ENCODE results near the gene ERP44.
"Not testable (repeated sequence)": the region's sequence is repeated elsewhere in the genome, so short reads cannot be mapped to it uniquely, and the experiment has no call there.

The ERP44 gene

GRCh38 chr9:100064872-100065581, 33.8 kb downstream of the ERP44 start:
- DNase-seq = no peak

- no peak for DNase-seq
Observed at GRCh38 chr9:100063185-100063584, 35.6 kb downstream of the ERP44 start.

DNA sequence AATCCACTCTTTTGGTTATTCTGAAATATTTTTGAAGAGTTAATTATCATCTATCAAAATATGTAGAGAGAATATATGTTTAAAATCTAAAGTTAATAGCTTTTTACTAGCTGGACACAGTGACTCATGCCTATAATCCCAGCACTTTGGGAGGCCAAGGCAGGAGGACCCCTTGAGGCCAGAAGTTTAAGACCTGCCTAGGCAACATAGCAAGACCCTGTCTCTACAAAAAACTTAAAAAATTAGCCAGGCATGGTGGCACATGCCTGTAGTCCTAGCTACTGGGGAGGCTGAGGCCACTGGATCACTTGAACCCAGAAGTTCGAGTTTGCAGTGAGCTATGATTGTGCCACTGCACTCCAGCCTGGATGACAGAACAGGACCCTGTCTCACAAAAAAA, 36.1 kb downstream of the ERP44 start:
- DNase-seq = not testable (repeated sequence)

DNA sequence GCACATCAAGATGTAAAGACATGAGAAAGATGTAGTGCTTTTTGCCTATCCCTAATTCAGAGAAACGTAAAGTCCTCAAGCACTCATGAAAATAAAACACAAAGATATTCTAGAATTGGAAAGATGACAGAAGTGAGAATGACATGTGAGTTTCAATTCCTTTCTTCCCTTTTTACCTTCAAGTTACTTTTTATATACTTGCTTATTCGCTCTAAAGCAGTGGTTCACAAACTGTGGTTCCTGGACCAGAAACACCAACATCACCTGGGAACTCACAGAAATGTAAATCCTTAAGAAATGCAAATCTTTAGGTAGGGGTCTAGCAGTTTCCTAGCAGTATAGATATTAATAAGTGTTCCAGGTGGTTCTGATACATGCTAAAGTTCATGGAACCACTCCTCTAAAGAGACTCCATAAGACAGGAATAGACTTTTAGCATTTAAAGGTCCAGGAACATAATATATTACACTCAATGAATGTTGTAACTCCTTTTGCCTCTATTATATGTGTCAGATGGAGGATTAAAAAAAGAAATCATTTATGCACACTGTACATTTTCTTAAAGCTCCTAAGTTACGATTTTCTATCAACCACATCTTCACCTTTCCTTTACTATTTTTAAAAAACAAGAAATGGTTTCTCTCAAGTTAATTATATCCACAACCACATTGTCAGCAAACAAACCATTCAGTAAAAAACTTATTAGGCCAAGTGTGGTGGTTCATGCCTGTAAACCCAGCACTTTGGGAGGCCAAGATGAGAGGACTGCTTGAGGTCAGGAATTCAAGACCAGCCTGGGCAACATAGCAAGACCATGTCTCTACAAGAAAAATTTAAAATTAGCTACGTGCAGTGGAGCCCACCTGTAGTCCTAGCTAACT, 39.9 kb downstream of the ERP44 start:
- no peak for DNase-seq

GRCh38 chr9:100057624-100058023, 41.2 kb downstream of the ERP44 start:
- no peak for DNase-seq

DNA sequence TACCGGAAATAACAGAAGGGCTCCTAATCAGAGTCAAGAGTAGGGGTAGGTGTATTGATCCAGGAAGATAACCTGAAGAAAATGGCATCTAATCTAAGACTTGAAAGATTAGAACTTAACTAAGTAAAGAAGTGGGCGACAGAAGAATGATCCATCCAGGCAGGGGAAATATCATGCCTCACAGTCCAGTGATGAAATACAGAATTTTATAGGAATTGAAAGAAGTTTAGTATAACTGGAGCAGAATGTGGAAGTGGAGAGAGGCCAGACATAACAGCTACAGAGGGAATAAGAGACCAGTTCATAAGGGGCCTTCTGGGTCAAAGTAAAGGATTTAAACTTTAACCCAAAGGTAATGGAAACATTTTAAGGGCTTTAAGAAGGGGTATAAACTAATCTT, 42.2 kb downstream of the ERP44 start:
- no peak for DNase-seq

DNA sequence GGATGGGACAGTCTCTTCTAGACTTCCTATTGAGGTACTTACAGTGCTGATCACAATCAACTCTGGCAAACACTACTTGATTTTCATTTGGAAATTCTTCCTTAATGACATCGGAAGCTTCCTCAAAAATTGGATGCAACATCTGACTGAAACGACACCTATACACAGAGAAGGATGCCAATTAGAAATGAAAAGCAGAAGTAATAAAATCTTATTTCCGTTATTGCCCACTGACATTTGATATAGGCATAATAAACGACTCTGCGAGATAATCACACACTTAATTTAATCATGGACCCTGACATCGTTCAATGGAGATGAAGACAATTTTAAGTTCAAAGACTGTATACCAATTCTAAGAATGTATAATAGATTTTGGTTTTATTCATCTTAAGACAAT, 46.4 kb downstream of the ERP44 start:
- no peak for DNase-seq

GRCh38 chr9:100049551-100049950, 49.2 kb downstream of the ERP44 start:
- DNase-seq = no peak

DNA sequence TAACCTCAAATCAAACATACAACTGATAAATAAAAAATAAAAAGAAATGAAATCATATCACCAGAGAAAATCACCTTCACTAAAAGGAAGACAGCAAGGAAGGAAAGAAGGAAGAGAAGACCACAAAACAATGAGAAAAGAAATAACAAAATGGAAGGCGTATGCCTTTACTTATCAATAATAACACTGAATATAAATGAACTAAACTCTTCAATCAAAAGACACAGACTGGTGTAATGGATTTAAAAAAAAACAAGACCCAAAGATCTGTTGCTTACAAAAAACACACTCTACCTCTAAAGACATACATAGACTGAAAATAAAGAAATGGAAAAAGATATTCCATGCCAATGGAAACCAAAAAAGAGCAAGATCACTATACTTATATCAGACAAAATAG, 60.3 kb downstream of the ERP44 start:
- DNase-seq = no peak

DNA sequence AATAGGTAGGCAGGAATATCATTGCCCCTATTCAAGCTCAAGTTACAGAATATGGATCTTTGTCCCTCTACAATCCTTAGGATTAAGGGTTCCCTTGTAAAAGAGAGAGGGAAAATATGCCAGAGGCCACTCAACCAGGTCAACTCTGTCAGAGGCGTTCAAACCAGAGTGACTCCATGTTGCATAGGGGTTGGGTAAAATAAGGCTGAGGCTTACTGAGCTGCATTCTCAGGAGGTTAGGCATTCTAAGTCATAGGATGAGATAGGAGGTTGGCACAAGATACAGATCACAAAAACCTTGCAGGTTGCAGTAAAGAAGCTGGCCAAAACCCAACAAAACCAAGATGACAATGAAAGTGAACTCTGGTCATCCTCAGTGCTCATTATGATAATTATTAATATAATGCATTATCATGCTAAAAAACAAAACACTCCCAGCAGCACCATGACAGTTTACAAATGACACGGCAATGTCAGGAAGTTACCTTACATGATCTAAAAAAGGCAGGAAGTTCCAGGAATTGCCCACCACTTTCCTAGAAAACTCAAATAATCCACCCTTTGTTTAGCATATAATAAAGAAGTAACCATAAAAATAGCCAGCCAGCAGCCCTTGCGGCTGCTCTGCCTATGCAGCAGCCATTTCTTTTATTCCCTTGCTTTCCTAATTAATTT, 64.8 kb downstream of the ERP44 start:
- DNase-seq = no peak

GRCh38 chr9:100030548-100030947, 68.3 kb downstream of the ERP44 start:
- no peak for DNase-seq

GRCh38 chr9:100029251-100029650, 69.5 kb downstream of the ERP44 start:
- no peak for DNase-seq

DNA sequence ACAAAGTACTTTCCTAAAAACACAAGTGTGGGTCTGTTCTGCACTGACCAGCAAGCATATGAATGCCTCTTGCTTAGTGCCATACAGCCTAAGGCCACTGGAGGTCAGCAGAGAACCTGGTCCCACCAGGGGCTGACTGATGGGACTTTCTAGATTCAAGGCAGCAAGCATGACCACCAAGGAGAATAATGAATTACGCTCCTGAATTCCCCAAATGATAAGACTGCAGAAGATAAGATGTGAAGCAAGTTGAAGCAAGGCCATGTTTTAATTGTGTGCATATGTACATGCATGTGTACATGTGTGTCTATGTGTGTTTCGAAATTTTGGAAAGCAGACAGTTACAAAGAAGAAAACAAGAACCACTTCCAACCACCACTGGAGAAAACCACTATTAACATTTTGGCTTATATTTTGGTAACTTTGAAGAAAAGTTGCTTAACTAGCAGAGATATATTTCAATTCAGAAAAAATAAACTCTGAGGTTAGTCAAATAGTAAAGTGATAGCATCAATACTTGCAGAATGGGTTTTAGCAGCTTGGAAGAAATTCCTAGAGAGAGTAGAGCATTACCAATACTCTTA, 70.5 kb downstream of the ERP44 start:
- DNase-seq = peak; percentile 59

- no peak for DNase-seq
Observed at GRCh38 chr9:100027543-100027942, 71.3 kb downstream of the ERP44 start.

- DNase-seq = no peak
Observed at GRCh38 chr9:100021931-100022330, 76.9 kb downstream of the ERP44 start.

DNA sequence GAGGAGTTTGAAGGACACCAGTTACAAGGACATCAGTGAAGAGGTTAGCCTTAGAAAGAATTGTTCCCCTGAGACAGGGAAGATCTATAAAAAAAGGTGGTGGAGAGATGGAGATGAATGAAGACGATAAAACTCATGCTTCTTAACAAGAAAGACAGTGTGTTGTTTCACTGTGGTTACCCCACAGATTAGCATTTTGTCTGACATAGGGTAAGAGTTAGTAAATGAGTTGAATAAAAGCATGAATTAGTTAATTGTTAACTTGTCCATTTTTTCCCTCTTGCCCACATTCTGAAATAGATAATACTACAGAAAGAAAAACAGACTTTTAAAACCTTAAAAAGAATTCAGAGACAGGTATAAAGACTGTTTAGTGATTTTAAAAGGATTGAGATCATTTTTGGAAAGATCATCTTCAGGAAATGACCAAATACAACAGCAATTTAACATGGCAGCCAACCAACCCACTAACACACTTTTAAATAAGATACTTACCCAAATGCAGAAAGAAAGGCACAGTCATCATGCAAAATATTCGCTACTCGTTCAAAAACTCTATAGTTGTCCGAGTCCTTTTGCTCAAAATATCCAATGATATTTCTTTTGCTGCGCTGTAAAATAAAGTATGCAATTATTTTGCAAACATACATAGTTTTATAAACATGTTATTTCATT, 78.5 kb downstream of the ERP44 start:
- no peak for DNase-seq

DNA sequence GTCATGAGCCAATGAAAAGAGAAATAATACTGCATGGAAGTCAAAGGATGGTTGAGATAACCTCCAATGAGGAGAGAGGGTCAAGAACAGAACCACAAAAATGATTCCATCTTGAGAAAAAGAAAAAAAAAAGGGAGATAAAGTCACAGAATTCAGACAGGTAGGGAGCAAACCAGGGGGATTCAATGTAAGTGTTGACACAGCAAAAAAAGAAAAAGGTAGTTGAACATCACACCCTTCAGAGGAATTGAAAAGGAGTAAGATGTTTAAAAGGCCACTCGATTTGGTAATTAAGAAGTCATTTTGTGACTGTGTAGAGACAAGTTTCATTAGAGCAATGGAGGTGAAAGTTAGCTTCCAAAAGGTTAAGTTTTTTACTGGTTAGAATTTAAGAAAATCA, 79.3 kb downstream of the ERP44 start:
- no peak for DNase-seq

DNA sequence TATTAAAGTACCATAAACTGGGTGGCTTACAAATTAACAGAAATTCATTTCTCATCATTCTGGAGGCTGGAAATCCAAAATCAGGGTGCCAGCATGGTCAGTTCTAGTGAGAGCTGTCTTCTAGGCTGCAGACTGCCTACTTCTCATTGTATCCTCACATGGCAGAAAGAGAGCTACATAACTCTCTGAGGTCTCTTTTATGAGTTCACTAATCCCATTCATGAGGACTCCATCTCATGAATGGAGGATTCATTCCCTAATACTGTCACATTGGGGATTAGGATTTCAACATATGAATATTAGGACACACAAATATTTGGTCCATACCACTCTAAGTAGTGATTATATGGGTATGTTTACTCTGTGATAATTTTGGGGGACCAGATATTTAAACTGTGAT, 84.0 kb downstream of the ERP44 start:
- DNase-seq = no peak

DNA sequence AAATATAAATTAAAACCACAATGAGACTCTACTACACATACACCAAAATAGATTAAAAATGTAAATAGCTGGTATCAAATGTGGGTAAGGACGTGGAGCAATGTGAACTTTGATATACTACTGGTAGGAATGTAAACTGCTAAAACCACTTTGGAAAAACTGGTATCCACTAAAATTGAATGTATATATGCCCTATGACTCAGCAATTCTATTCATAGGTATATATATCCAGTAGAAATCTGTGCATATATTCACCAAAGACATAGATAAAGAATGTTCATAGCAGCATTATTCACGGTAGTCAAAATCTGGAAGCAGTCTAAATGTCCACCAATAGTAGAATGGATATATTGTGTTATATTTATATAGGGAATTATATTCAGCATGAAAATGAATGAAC, 85.2 kb downstream of the ERP44 start:
- DNase-seq = no peak

DNA sequence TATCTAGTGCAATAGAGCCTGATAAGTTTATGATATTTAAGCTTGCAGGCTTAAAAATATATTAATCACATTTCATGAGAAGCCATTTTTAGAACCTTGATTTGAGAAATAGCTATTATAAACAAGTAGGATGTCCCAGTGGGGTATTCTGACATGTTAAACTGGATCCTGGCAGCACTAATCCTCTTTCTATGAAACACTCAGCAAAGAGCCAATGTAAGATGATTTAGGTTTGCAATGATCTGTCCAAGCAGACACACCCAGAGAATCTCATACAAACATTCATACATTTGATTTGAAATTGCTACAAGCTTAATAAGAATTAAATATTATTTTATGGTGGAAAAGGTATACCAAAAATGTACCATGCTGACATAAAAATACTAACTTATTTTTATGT, 86.5 kb downstream of the ERP44 start:
- DNase-seq = no peak

DNA sequence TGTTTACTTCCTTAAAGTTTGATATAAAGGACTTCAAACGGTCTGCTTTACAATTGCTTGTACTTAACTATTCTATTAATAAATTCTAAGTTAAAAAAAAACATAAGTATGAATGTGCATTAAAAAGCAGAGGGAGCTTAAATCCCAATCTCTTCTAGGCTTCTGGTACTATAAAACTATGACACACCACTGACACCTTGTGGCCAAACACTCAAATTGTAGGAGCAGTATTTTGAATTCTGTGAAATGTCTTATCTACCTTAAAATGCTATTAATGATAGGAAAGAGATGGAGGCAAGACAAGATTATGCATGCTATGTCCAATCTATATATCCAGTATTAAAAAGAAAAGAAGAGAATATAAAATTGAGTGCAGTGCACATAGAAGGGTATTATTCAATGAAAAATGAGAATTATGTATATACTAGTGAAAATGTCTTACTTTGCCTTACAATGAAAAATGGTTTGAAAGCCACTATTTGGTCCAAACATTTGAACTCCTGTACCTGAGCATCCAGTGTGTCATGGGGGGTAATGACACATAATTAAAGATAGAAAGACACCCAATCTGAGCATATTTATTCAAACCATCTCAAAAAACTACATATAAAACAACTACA, 87.6 kb downstream of the ERP44 start:
- DNase-seq = peak; percentile 13

GRCh38 chr9:99999797-100000196, 99.0 kb downstream of the ERP44 start:
- DNase-seq = no peak
